HG02678 (cell line): Measurements from ENCODE around the gene SEPTIN7.

Experiments
- ATAC-seq: cut with Tn5 transposase; IDR thresholded peaks from one replicate; pipeline ENCODE4 v1.9.1; 2021; ENCODE audit warnings: mild to moderate bottlenecking, moderate library complexity; ENCODE audit not compliant: unreplicated experiment

SEPTIN7 gene

GRCh38 chr7:35785250-35785649 is 15.6 kb upstream of the SEPTIN7 start:
- no peak for ATAC-seq

GRCh38 chr7:35787925-35788324 is 12.9 kb upstream of the SEPTIN7 start:
- no peak for ATAC-seq

GRCh38 chr7:35792472-35792871 is 8.4 kb upstream of the SEPTIN7 start:
- ATAC-seq = no peak

GRCh38 chr7:35792873-35793489 is 7.9 kb upstream of the SEPTIN7 start:
- ATAC-seq = no peak

GRCh38 chr7:35797311-35797710 is 3.5 kb upstream of the SEPTIN7 start:
- ATAC-seq = no peak

GRCh38 chr7:35799846-35800717 is 775 bp upstream of the SEPTIN7 start:
- peak; percentile 55 for ATAC-seq

GRCh38 chr7:35801392-35802101 is 690 bp downstream of the SEPTIN7 start:
- peak; percentile 35 for ATAC-seq

- no peak for ATAC-seq
Observed at GRCh38 chr7:35802102-35802466, 1.2 kb downstream of the SEPTIN7 start.

- ATAC-seq = no peak
Observed at GRCh38 chr7:35802649-35803048, 1.8 kb downstream of the SEPTIN7 start.

- ATAC-seq = no peak
Observed at GRCh38 chr7:35804231-35804970, 3.5 kb downstream of the SEPTIN7 start.

GRCh38 chr7:35805876-35806275 is 5.0 kb downstream of the SEPTIN7 start:
- no peak for ATAC-seq

- no peak for ATAC-seq
Observed at GRCh38 chr7:35816514-35816913, 15.7 kb downstream of the SEPTIN7 start.

- no peak for ATAC-seq
Observed at GRCh38 chr7:35817181-35817580, 16.3 kb downstream of the SEPTIN7 start.

GRCh38 chr7:35817930-35818329 is 17.1 kb downstream of the SEPTIN7 start:
- ATAC-seq = no peak

GRCh38 chr7:35818513-35818912 is 17.7 kb downstream of the SEPTIN7 start:
- ATAC-seq = no peak

GRCh38 chr7:35819310-35819709 is 18.5 kb downstream of the SEPTIN7 start:
- no peak for ATAC-seq

- ATAC-seq = no peak
Observed at GRCh38 chr7:35819954-35820703, 19.3 kb downstream of the SEPTIN7 start.

GRCh38 chr7:35820858-35821257 is 20.0 kb downstream of the SEPTIN7 start:
- ATAC-seq = no peak

GRCh38 chr7:35823440-35823839 is 22.6 kb downstream of the SEPTIN7 start:
- no peak for ATAC-seq

- ATAC-seq = no peak
Observed at GRCh38 chr7:35825974-35826373, 25.1 kb downstream of the SEPTIN7 start.
